ENCODE data around the gene LTBP2.
A peak's percentile ranks its signal among the peaks of the same experiment; 100 is the strongest.

LTBP2 gene

GRCh38 chr14:74611650-74612349 lies at the start of gene LTBP2:
Gene LTBP2 (minus strand): TSS chr14:74612237. CDS start chr14:74611944, 293 bp downstream.
- no peak for DNase-seq (ENCODE audit: low spot score)

- DNase-seq (ENCODE audit: low spot score): no peak
These were observed 48.8 kb upstream of the LTBP2 start for GRCh38 chr14:74660863-74661262.

- DNase-seq (ENCODE audit: low spot score): no peak
These were observed 48.1 kb upstream of the LTBP2 start for GRCh38 chr14:74660167-74660566.

- no peak for DNase-seq (ENCODE audit: low spot score)
These were observed 46.6 kb upstream of the LTBP2 start for GRCh38 chr14:74658535-74659131.

- DNase-seq (ENCODE audit: low spot score): no peak
These were observed 44.9 kb upstream of the LTBP2 start for GRCh38 chr14:74656964-74657363.

- DNase-seq (ENCODE audit: low spot score): no peak
These were observed 43.8 kb upstream of the LTBP2 start for GRCh38 chr14:74655599-74656395.

GRCh38 chr14:74654931-74655330 lies 42.9 kb upstream of the LTBP2 start:
- DNase-seq (ENCODE audit: low spot score): no peak

GRCh38 chr14:74653386-74654138 lies 41.5 kb upstream of the LTBP2 start:
- peak; percentile 24 for DNase-seq (ENCODE audit: low spot score)

GRCh38 chr14:74652541-74652940 lies 40.5 kb upstream of the LTBP2 start:
- no peak for DNase-seq (ENCODE audit: low spot score)

GRCh38 chr14:74650927-74651686 lies 39.1 kb upstream of the LTBP2 start:
- no peak for DNase-seq (ENCODE audit: low spot score)

- no peak for DNase-seq (ENCODE audit: low spot score)
These were observed 37.6 kb upstream of the LTBP2 start for GRCh38 chr14:74649673-74650072.

GRCh38 chr14:74649167-74649566 lies 37.1 kb upstream of the LTBP2 start:
- DNase-seq (ENCODE audit: low spot score): no peak

GRCh38 chr14:74648601-74649000 lies 36.6 kb upstream of the LTBP2 start:
- DNase-seq (ENCODE audit: low spot score): no peak

GRCh38 chr14:74647678-74648461 lies 35.8 kb upstream of the LTBP2 start:
- peak; percentile 48 for DNase-seq (ENCODE audit: low spot score)

GRCh38 chr14:74647061-74647677 lies 35.1 kb upstream of the LTBP2 start:
- DNase-seq (ENCODE audit: low spot score): no peak

- no peak for DNase-seq (ENCODE audit: low spot score)
These were observed 33.9 kb upstream of the LTBP2 start for GRCh38 chr14:74645756-74646470.

GRCh38 chr14:74645244-74645643 lies 33.2 kb upstream of the LTBP2 start:
- no peak for DNase-seq (ENCODE audit: low spot score)

GRCh38 chr14:74641601-74642391 lies 29.8 kb upstream of the LTBP2 start:
- DNase-seq (ENCODE audit: low spot score): no peak

GRCh38 chr14:74638966-74639365 lies 26.9 kb upstream of the LTBP2 start:
- no peak for DNase-seq (ENCODE audit: low spot score)
